ENCODE data around the gene MUC21.

DNA sequence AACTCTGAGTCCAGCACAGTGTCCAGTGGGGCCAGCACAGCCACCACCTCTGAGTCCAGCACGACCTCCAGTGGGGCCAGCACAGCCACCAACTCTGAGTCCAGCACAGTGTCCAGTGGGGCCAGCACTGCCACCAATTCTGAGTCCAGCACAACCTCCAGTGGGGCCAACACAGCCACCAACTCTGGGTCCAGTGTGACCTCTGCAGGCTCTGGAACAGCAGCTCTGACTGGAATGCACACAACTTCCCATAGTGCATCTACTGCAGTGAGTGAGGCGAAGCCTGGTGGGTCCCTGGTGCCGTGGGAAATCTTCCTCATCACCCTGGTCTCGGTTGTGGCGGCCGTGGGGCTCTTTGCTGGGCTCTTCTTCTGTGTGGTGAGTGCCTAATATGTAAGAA lies 3.8 kb downstream of the MUC21 start:
- TF ChIP-seq, protein P1, sequence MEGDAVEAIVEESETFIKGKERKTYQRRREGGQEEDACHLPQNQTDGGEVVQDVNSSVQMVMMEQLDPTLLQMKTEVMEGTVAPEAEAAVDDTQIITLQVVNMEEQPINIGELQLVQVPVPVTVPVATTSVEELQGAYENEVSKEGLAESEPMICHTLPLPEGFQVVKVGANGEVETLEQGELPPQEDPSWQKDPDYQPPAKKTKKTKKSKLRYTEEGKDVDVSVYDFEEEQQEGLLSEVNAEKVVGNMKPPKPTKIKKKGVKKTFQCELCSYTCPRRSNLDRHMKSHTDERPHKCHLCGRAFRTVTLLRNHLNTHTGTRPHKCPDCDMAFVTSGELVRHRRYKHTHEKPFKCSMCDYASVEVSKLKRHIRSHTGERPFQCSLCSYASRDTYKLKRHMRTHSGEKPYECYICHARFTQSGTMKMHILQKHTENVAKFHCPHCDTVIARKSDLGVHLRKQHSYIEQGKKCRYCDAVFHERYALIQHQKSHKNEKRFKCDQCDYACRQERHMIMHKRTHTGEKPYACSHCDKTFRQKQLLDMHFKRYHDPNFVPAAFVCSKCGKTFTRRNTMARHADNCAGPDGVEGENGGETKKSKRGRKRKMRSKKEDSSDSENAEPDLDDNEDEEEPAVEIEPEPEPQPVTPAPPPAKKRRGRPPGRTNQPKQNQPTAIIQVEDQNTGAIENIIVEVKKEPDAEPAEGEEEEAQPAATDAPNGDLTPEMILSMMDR (conservative IDR thresholded peaks at IDR 0.05; ENCODE audit: low read depth, low read length), result no peak
- no peak for TF ChIP-seq EZH2 (IDR thresholded peaks at IDR 0.05; ENCODE audit: borderline replicate concordance, low read depth, low read length, poor library complexity, severe bottlenecking)

All from A673 (cell line).